GM23338 (cell line): Measurements from ENCODE around the gene AHDC1. TPM values are rescaled to one million over a fixed set of nuclear protein-coding genes. Genes with fewer than 3 reads are reported as not detected.

Experiments used
- ATAC-seq: fragments of 200-7000 bp; cut with Tn5 transposase; 3 replicates; pipeline ENCODE4 v1.9.1; 2020
- DNase-seq: peaks from one replicate; pipeline ENCODE4 v3.0.0-alpha.2; 2015; ENCODE audit warnings: low spot score
- H2AFZ ChIP-seq: fragments of 200-600 bp; sonication (generic); 2 replicates; pipeline ENCODE4 v1.8.0; 2016; ENCODE audit warnings: antibody characterized with exemption, mild to moderate bottlenecking, moderate library complexity
- H3F3A ChIP-seq: fragments of 200-600 bp; sonication (generic); replicated peaks from 2 replicates; pipeline ENCODE4 v1.8.0; 2017; ENCODE audit warnings: antibody characterized with exemption, mixed run types, low read depth
- H3K27ac ChIP-seq: fragments of 200-600 bp; sonication (generic); 2 replicates; pipeline ENCODE4 v1.6.1; 2016; ENCODE audit warnings: low read depth
- H3K27me3 ChIP-seq: fragments of 200-600 bp; sonication (generic); 2 replicates; pipeline ENCODE4 v1.8.0; 2016; ENCODE audit warnings: mild to moderate bottlenecking, mixed run types, moderate library complexity; ENCODE audit not compliant: insufficient read depth
- H3K36me3 ChIP-seq: fragments of 200-600 bp; sonication (generic); 2 replicates; pipeline ENCODE4 v1.8.0; 2016; ENCODE audit warnings: mild to moderate bottlenecking; ENCODE audit not compliant: insufficient read depth
- H3K4me1 ChIP-seq: fragments of 200-600 bp; sonication (generic); 2 replicates; pipeline ENCODE4 v1.8.0; 2016; ENCODE audit warnings: mild to moderate bottlenecking, moderate library complexity; ENCODE audit not compliant: insufficient read depth
- H3K4me2 ChIP-seq: fragments of 200-600 bp; sonication (generic); 2 replicates; pipeline ENCODE4 v1.7.1; 2017; ENCODE audit warnings: mixed run types
- H3K4me3 ChIP-seq: fragments of 200-600 bp; sonication (generic); 2 replicates; pipeline ENCODE4 v1.6.1; 2016; ENCODE audit warnings: mixed run types
- H3K79me2 ChIP-seq: fragments of 200-600 bp; sonication (generic); replicated peaks from 2 replicates; pipeline ENCODE4 v1.8.0; 2017; ENCODE audit warnings: mild to moderate bottlenecking; ENCODE audit not compliant: insufficient read depth
- H3K9me2 ChIP-seq: fragments of 200-600 bp; sonication (generic); 2 replicates; pipeline ENCODE4 v1.8.0; 2017; ENCODE audit not compliant: insufficient read depth
- H4K20me1 ChIP-seq: fragments of 200-600 bp; sonication (generic); replicated peaks from 2 replicates; pipeline ENCODE4 v1.8.0; 2017; ENCODE audit warnings: mild to moderate bottlenecking; ENCODE audit not compliant: insufficient read depth
- H3K27ac Mint-ChIP-seq: 2 replicates; pipeline ENCODE4 v1.8.0; 2020; ENCODE audit warnings: inconsistent platforms, mild to moderate bottlenecking, moderate library complexity, mixed read lengths
- H3K27me3 Mint-ChIP-seq: 3 replicates; pipeline ENCODE4 v1.8.0; 2022; ENCODE audit warnings: low read depth, mild to moderate bottlenecking, moderate library complexity, mixed read lengths, inconsistent platforms; ENCODE audit not compliant: insufficient read depth, poor library complexity
- H3K36me3 Mint-ChIP-seq: 3 replicates; pipeline ENCODE4 v1.8.0; 2021; ENCODE audit warnings: low read depth, mild to moderate bottlenecking, inconsistent platforms, moderate library complexity, mixed read lengths
- H3K4me1 Mint-ChIP-seq: 3 replicates; pipeline ENCODE4 v1.8.0; 2020; ENCODE audit warnings: mild to moderate bottlenecking, inconsistent platforms, mixed read lengths
- H3K4me3 Mint-ChIP-seq: 3 replicates; pipeline ENCODE4 v1.8.0; 2021; ENCODE audit warnings: moderate library complexity, mild to moderate bottlenecking, inconsistent platforms, mixed read lengths
- H3K9me3 Mint-ChIP-seq: 3 replicates; pipeline ENCODE4 v1.8.0; 2020; ENCODE audit warnings: moderate library complexity, mild to moderate bottlenecking, inconsistent platforms, mixed read lengths
- CREB1 ChIP-seq: fragments of 250-450 bp; sonication (Bioruptor Pico); IDR thresholded peaks from 2 replicates; pipeline ENCODE4 v1.5.0; 2020; ENCODE audit warnings: low read depth, mild to moderate bottlenecking, moderate library complexity
- EZH2 ChIP-seq: fragments of 200-600 bp; sonication (generic); IDR thresholded peaks from one replicate; pipeline ENCODE4 v1.8.0; 2017; ENCODE audit warnings: antibody characterized with exemption, mild to moderate bottlenecking, low read depth; ENCODE audit not compliant: unreplicated experiment
- EZH2phosphoT487 ChIP-seq: fragments of 200-600 bp; sonication (generic); IDR thresholded peaks from one replicate; pipeline ENCODE4 v1.8.1; 2018; ENCODE audit warnings: antibody characterized with exemption; ENCODE audit not compliant: unreplicated experiment
- JUNB ChIP-seq: IDR thresholded peaks from one replicate; pipeline ENCODE4 v1.6.1; 2016; ENCODE audit warnings: antibody characterized with exemption; ENCODE audit not compliant: unreplicated experiment
- REST ChIP-seq: IDR thresholded peaks from one replicate; pipeline ENCODE4 v1.6.1; 2018; ENCODE audit warnings: antibody characterized with exemption; ENCODE audit not compliant: unreplicated experiment
- ZNF114 ChIP-seq: fragments of 250-450 bp; sonication (Bioruptor Pico); IDR thresholded peaks from 2 replicates; pipeline ENCODE4 v1.5.0; 2020; ENCODE audit warnings: mild to moderate bottlenecking, moderate library complexity
- ZNF331 ChIP-seq: fragments of 250-450 bp; sonication (Bioruptor Pico); IDR thresholded peaks from 2 replicates; pipeline ENCODE4 v1.5.0; 2020; ENCODE audit warnings: low read depth, mild to moderate bottlenecking, moderate library complexity
- polyA plus RNA-seq: library from polyadenylated mRNA; unstranded; fragments of >200 nt; fragmentation: Nextera tagmentation; extraction: Ambion mirVana; gene quantifications from 2 replicates; pipeline ENCODE4 v1.2.1, GENCODE V29; 2016
- total RNA-seq: library from RNA; depleted of rRNA; stranded (reverse); fragments of >200 nt; shearing (Covaris generic); gene quantifications from 2 replicates; pipeline ENCODE4 v1.2.3, GENCODE V29; 2014
- TF ChIP-seq, protein P1 (sequence below): IDR thresholded peaks from 2 replicates; pipeline ENCODE4 v1.6.1; 2016; ENCODE audit warnings: antibody characterized with exemption
- TF ChIP-seq, protein P2 (sequence below), 2 experiments: fragments of 200-600 bp in 1 of 2; sonication (generic) in 1 of 2; conservative IDR thresholded peaks; 2 replicates each; pipeline versions ENCODE4 v1.5.1 to v1.6.1; 2016 to 2017; ENCODE audit warnings: antibody characterized with exemption in 2 of 2, low read depth in 2 of 2, mild to moderate bottlenecking in 2 of 2, moderate library complexity in 1 of 2

AHDC1 gene
- total and polyA plus RNA-seq, 2 experiments from 2014 or later = 8.3 to 22.2 TPM

DNA sequence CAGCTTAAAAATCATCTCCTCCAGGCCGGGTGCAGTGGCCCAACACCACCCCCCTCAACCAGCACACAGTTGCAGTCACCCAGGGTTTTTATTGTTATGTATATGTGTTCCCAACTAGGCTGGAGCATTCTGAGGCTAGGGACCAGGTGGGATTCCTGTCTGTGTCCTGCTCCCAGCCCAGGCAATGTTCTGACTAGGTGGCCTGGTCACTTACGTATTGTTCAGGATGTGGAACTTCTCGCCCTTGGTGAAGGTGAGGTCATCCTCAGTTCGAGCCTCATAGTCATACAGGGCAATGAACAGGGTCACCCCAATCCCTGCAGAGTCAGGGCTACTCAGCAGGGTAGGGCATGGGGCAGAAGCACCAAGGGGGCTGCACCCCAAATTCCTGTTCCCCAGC, 18.9 kb upstream of the AHDC1 start:
- peaks cover 27% of the 10 kb centered on the region for H3K4me1 ChIP-seq
- no peaks in the 10 kb centered on the region for H3F3A ChIP-seq
- no peaks in the 10 kb centered on the region; the same call in 2 of the 3 replicates for H3K9me3 Mint-ChIP-seq
- no peak overlapping the region for H3K4me3 Mint-ChIP-seq
- H3K27ac ChIP-seq = no peak overlapping the region
- no peaks in the 10 kb centered on the region for H3K27me3 ChIP-seq
- H3K9me2 ChIP-seq = no peaks in the 10 kb centered on the region
- TF ChIP-seq JUNB = no peak
- TF ChIP-seq, protein P1, sequence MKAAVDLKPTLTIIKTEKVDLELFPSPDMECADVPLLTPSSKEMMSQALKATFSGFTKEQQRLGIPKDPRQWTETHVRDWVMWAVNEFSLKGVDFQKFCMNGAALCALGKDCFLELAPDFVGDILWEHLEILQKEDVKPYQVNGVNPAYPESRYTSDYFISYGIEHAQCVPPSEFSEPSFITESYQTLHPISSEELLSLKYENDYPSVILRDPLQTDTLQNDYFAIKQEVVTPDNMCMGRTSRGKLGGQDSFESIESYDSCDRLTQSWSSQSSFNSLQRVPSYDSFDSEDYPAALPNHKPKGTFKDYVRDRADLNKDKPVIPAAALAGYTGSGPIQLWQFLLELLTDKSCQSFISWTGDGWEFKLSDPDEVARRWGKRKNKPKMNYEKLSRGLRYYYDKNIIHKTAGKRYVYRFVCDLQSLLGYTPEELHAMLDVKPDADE = no peak
- no peaks in the 10 kb centered on the region; the same call in 2 of the 3 replicates for H3K36me3 Mint-ChIP-seq
- H2AFZ ChIP-seq = peak overlapping the region; percentile 52
- H3K27ac Mint-ChIP-seq = no peak overlapping the region
- H3K4me1 Mint-ChIP-seq = peaks cover 15% of the 10 kb centered on the region
- ATAC-seq (peak; percentile 88), DNase-seq (peak; percentile 79)
- peaks cover 1% of the 10 kb centered on the region for H3K27me3 Mint-ChIP-seq
- H3K4me2 ChIP-seq = peak overlapping the region; percentile 55
- no peaks in the 10 kb centered on the region for H3K36me3 ChIP-seq
- no peaks in the 10 kb centered on the region for H3K79me2 ChIP-seq
- H3K4me3 ChIP-seq = no peak overlapping the region
- H4K20me1 ChIP-seq = no peaks in the 10 kb centered on the region

- H3K27ac Mint-ChIP-seq = no peak overlapping the region
- no peak overlapping the region for H3K4me3 ChIP-seq
- no peaks in the 10 kb centered on the region for H3K36me3 ChIP-seq
- H3K36me3 Mint-ChIP-seq = no peaks in the 10 kb centered on the region; the same call in 2 of the 3 replicates
- peak overlapping the region; percentile 56; the same call in 1 of the 2 replicates for H2AFZ ChIP-seq
- no peaks in the 10 kb centered on the region for H4K20me1 ChIP-seq
- H3K4me1 Mint-ChIP-seq = peaks cover 22% of the 10 kb centered on the region
- no peak overlapping the region for H3K4me3 Mint-ChIP-seq
- DNase-seq = no peak
- H3K27me3 ChIP-seq = 0 out of 2 replicates have a peak, but pooled peaks cover under 1% of the 10 kb centered on the region
- H3K9me3 Mint-ChIP-seq = no peaks in the 10 kb centered on the region; the same call in 2 of the 3 replicates
- peaks cover 5% of the 10 kb centered on the region for H3F3A ChIP-seq
- no peaks in the 10 kb centered on the region for H3K79me2 ChIP-seq
- peaks cover 27% of the 10 kb centered on the region for H3K4me1 ChIP-seq
- no peaks in the 10 kb centered on the region for H3K9me2 ChIP-seq
- H3K27ac ChIP-seq = no peak overlapping the region
- no peak for ATAC-seq
- H3K27me3 Mint-ChIP-seq = peaks cover 8% of the 10 kb centered on the region
- no peak overlapping the region for H3K4me2 ChIP-seq
- no peak for TF ChIP-seq EZH2
- TF ChIP-seq ZNF331 (CRISPR knock-in tag) = no peak
- no peak for TF ChIP-seq CREB1
- TF ChIP-seq REST = no peak
- no peak for TF ChIP-seq ZNF114 (CRISPR knock-in tag)
- TF ChIP-seq EZH2phosphoT487 = no peak
- TF ChIP-seq, protein P2, sequence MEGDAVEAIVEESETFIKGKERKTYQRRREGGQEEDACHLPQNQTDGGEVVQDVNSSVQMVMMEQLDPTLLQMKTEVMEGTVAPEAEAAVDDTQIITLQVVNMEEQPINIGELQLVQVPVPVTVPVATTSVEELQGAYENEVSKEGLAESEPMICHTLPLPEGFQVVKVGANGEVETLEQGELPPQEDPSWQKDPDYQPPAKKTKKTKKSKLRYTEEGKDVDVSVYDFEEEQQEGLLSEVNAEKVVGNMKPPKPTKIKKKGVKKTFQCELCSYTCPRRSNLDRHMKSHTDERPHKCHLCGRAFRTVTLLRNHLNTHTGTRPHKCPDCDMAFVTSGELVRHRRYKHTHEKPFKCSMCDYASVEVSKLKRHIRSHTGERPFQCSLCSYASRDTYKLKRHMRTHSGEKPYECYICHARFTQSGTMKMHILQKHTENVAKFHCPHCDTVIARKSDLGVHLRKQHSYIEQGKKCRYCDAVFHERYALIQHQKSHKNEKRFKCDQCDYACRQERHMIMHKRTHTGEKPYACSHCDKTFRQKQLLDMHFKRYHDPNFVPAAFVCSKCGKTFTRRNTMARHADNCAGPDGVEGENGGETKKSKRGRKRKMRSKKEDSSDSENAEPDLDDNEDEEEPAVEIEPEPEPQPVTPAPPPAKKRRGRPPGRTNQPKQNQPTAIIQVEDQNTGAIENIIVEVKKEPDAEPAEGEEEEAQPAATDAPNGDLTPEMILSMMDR (conservative IDR thresholded peaks at IDR 0.05; ENCODE audit: low read depth in 2 of 2) = no peak
These were observed 17.3 kb upstream of the AHDC1 start for GRCh38 chr1:27621051-27621920.
